HT1080 (cell line): ENCODE data around the gene GP5. TPM values are rescaled to one million over a fixed set of nuclear protein-coding genes. Genes with fewer than 3 reads are reported as not detected.

Source experiments
- DNase-seq: peaks from one replicate; pipeline ENCODE4 v3.0.0-alpha.2; 2015; ENCODE audit warnings: low read depth
- total RNA-seq: library from RNA; depleted of rRNA; stranded (reverse); fragments of >200 nt; shearing (Covaris generic); gene quantifications from 2 replicates; pipeline ENCODE4 v1.2.3, GENCODE V29; 2014; rRNA removed

GP5 gene
- total RNA-seq, 1 experiment from 2014 or later = not detected

- DNase-seq = no peak
These were observed 47.9 kb downstream of the GP5 start, which contains the start of gene CPN2 for GRCh38 chr3:194351080-194351672. CPN2 (minus strand) TSS chr3:194351328; CDS start chr3:194342702, 8,626 bp downstream.

GRCh38 chr3:194350726-194351071 lies 48.4 kb downstream of the GP5 start:
- DNase-seq = no peak

- DNase-seq = no peak
These were observed 50.7 kb downstream of the GP5 start for GRCh38 chr3:194348354-194348753.

- DNase-seq = no peak
These were observed 52.4 kb downstream of the GP5 start for GRCh38 chr3:194346621-194347020.

- no peak for DNase-seq
These were observed 53.0 kb downstream of the GP5 start for GRCh38 chr3:194346035-194346434.

Other genes starting within 250 kb of the GP5 start
- not detected in 2 replicates for gene CPN2, start 47.9 kb downstream of the GP5 start, total RNA-seq
- 0.30 and 0.40 TPM in 2 replicates for gene LRRC15, start 29.5 kb downstream of the GP5 start, total RNA-seq
- gene ATP13A3, start 87.7 kb upstream of the GP5 start, total RNA-seq = 153 and 157 TPM in 2 replicates
- 16.9 TPM in 2 replicates for gene TMEM44, start 234.2 kb upstream of the GP5 start, total RNA-seq